Suprapubic skin (tissue), 4 donors: Measurements from ENCODE around the gene L3MBTL4. TPM values are rescaled to one million over a fixed set of nuclear protein-coding genes. Genes with fewer than 3 reads are reported as not detected.
"Not testable (repeated sequence)": the region's sequence is repeated elsewhere in the genome, so short reads cannot be mapped to it uniquely, and the experiment has no call there.

Experiments
- DNase-seq, 2 donors: peaks; one replicate each; pipeline ENCODE4 v3.0.0-alpha.2; 2019; ENCODE audit warnings: low spot score in 2 of 2
- H3K27ac ChIP-seq: fragments of 200-600 bp; sonication (generic); one replicate; pipeline ENCODE4 v1.5.1; 2019
- H3K27me3 ChIP-seq: fragments of 200-600 bp; sonication (generic); one replicate; pipeline ENCODE4 v1.5.1; 2019
- H3K36me3 ChIP-seq: fragments of 200-600 bp; sonication (generic); one replicate; pipeline ENCODE4 v1.5.1; 2019
- H3K4me1 ChIP-seq: fragments of 200-600 bp; sonication (generic); one replicate; pipeline ENCODE4 v1.5.1; 2019
- H3K4me3 ChIP-seq: fragments of 200-600 bp; sonication (generic); one replicate; pipeline ENCODE4 v1.5.1; 2019; ENCODE audit warnings: mild to moderate bottlenecking
- H3K9me3 ChIP-seq: fragments of 200-600 bp; sonication (generic); one replicate; pipeline ENCODE4 v1.5.1; 2019
- EP300 ChIP-seq: sonication (generic); formaldehyde crosslinking; IDR thresholded peaks from one replicate; pipeline ENCODE4 v1.6.1; 2017; ENCODE audit warnings: antibody characterized with exemption
- POLR2A ChIP-seq, 2 donors: fragments of 450-650 bp; IDR thresholded peaks; one replicate each; pipeline ENCODE4 v1.6.1; 2017; ENCODE audit warnings: antibody characterized with exemption in 2 of 2, mild to moderate bottlenecking in 2 of 2, moderate library complexity in 2 of 2
- POLR2AphosphoS5 ChIP-seq, 3 donors: sonication (generic); formaldehyde crosslinking; IDR thresholded peaks; one replicate each; pipeline ENCODE4 v1.6.1; 2017; ENCODE audit warnings: antibody characterized with exemption in 3 of 3
- WGBS: methylation state at CpG from one replicate; pipeline ENCODE4 v1.1.5; 2018; 5-methylcytosine and 5-hydroxymethylcytosine counted together
- total RNA-seq, 4 donors: library from RNA; depleted of rRNA; stranded (reverse); fragments of >200 nt; gene quantifications; one replicate each; pipeline ENCODE4 v1.1.0, GENCODE V29; 2016
- TF ChIP-seq, protein P1 (sequence below), 2 donors: fragments of 200-600 bp in 1 of 2; fragments of 450-650 bp in 1 of 2; sonication (generic) in 1 of 2; IDR thresholded peaks; one replicate each; pipeline ENCODE4 v1.5.1; 2016 to 2019; ENCODE audit warnings: antibody characterized with exemption in 2 of 2, mild to moderate bottlenecking in 1 of 2, moderate library complexity in 1 of 2

The L3MBTL4 gene
- total RNA-seq, 4 donors from 2014 or later, result 11.9 to 29.9 (median 14.4) TPM

GRCh38 chr18:6399776-6400175 lies 14.9 kb downstream of the L3MBTL4 start:
- DNase-seq, result no peak
- TF ChIP-seq POLR2A (IDR thresholded peaks at IDR 0.05), result no peak
- TF ChIP-seq EP300, result no peak
- no peak for TF ChIP-seq POLR2AphosphoS5 (IDR thresholded peaks at IDR 0.05)
- TF ChIP-seq, protein P1, sequence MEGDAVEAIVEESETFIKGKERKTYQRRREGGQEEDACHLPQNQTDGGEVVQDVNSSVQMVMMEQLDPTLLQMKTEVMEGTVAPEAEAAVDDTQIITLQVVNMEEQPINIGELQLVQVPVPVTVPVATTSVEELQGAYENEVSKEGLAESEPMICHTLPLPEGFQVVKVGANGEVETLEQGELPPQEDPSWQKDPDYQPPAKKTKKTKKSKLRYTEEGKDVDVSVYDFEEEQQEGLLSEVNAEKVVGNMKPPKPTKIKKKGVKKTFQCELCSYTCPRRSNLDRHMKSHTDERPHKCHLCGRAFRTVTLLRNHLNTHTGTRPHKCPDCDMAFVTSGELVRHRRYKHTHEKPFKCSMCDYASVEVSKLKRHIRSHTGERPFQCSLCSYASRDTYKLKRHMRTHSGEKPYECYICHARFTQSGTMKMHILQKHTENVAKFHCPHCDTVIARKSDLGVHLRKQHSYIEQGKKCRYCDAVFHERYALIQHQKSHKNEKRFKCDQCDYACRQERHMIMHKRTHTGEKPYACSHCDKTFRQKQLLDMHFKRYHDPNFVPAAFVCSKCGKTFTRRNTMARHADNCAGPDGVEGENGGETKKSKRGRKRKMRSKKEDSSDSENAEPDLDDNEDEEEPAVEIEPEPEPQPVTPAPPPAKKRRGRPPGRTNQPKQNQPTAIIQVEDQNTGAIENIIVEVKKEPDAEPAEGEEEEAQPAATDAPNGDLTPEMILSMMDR (IDR thresholded peaks at IDR 0.05), result no peak
- H3K27me3 ChIP-seq, result no peaks in the 10 kb centered on the region
- no peaks in the 10 kb centered on the region for H3K9me3 ChIP-seq
- H3K36me3 ChIP-seq, result no peaks in the 10 kb centered on the region
- no peak overlapping the region for H3K27ac ChIP-seq
- no peaks in the 10 kb centered on the region for H3K4me1 ChIP-seq
- no peak overlapping the region for H3K4me3 ChIP-seq
- WGBS, result 74% methylated on average over 1 of the region's 1 CpG

DNA sequence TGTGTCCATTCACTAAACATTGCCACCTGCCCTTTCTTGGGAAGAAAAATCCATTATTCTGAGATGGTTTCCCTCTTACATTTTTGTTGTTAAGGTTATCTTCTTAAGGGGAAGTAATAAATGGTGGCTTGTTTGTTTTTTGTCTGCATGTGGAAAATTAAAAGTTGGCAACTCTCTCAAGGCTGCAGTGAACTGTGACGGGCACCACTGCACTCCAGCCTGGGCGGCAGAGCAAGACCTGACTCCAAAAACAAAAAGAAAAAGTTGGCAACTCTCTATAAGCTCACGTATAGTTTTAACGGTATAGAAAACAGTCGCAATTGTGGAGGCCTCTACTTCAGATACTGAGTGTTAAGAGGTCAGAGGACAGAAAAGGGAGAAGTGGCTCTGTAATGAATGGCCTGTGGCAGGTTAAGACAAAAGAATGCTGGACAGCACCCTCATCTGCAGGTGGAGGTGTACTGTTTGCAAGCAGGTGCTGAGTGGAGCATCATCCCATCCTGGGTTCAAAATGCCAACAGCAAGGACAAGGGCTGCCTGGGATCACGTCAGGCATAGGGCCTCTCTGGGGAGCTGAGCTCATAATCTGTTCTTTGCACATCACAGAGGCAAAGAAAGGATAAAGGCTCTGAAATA lies 16.7 kb downstream of the L3MBTL4 start:
- H3K27ac ChIP-seq, result no peak overlapping the region
- H3K4me1 ChIP-seq, result no peaks in the 10 kb centered on the region
- no peak for DNase-seq
- WGBS, result 81% methylated on average over 6 of the region's 6 CpGs
- H3K36me3 ChIP-seq, result no peaks in the 10 kb centered on the region
- H3K27me3 ChIP-seq, result no peaks in the 10 kb centered on the region
- H3K4me3 ChIP-seq, result no peak overlapping the region
- no peaks in the 10 kb centered on the region for H3K9me3 ChIP-seq
- no peak for TF ChIP-seq POLR2A (IDR thresholded peaks at IDR 0.05)
- TF ChIP-seq POLR2AphosphoS5 (IDR thresholded peaks at IDR 0.05), result no peak
- no peak for TF ChIP-seq EP300
- TF ChIP-seq, protein P1 (IDR thresholded peaks at IDR 0.05), result no peak

DNA sequence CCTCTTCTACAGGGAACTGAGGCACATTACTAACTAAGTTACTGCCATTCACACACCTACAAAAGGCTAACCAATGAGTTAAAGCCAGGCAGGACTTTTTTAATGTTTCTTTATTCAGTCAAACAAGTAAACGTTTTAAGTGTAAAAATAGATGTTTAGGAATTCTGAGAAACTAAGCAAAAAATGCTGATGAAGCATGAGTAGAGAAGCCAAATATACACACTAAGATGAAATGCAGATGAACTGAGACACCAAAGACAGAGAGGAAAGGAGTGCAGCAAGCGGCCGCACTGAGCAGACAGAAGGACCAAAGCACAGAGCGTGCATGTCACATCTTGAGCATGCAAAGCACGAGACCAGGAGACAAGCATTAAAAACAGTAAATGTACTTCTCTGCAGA lies 17.9 kb downstream of the L3MBTL4 start:
- H3K9me3 ChIP-seq, result no peaks in the 10 kb centered on the region
- DNase-seq, result no peak
- H3K27ac ChIP-seq, result no peak overlapping the region
- no peaks in the 10 kb centered on the region for H3K4me1 ChIP-seq
- TF ChIP-seq EP300, result no peak
- no peak for TF ChIP-seq POLR2AphosphoS5 (IDR thresholded peaks at IDR 0.05)
- H3K4me3 ChIP-seq, result no peak overlapping the region
- no peaks in the 10 kb centered on the region for H3K27me3 ChIP-seq
- H3K36me3 ChIP-seq, result no peaks in the 10 kb centered on the region
- 65% methylated on average over 5 of the region's 5 CpGs for WGBS

- WGBS, result 83% methylated on average over 2 of the region's 2 CpGs
- Histone ChIP-seq H3K9me3 (no peaks in the 10 kb centered on the region), H3K27ac (no peak overlapping the region), H3K4me1 (no peaks in the 10 kb centered on the region), H3K4me3 (no peak overlapping the region), H3K27me3 (no peaks in the 10 kb centered on the region), H3K36me3 (no peaks in the 10 kb centered on the region)
- DNase-seq, result no peak
- TF ChIP-seq POLR2AphosphoS5 (IDR thresholded peaks at IDR 0.05), result no peak
- no peak for TF ChIP-seq POLR2A (IDR thresholded peaks at IDR 0.05)
- TF ChIP-seq, protein P1 (IDR thresholded peaks at IDR 0.05), result no peak
- no peak for TF ChIP-seq EP300
These were observed 18.4 kb downstream of the L3MBTL4 start for GRCh38 chr18:6396276-6396675.

DNA sequence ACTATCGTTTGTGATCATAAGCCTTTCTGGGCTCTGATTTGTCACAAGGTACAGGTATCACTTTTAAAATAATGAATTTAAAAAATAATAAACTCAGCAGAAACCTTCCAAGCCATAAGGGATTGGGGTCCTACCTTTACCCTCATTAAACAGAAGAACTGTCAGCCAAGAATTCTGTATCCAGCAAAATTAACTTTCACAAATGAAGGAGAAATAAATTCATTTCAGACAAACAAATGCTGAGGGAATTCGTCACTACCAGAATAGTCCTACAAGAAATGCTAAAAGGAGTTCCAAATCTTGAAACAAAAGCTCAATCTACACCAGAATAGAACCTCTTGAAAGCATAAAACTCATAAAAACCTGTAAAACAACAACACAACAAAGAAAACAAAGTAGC lies 25.7 kb downstream of the L3MBTL4 start:
- Histone ChIP-seq H3K4me3 (no peak overlapping the region), H3K27ac (no peak overlapping the region), H3K4me1 (no peaks in the 10 kb centered on the region), H3K27me3 (no peaks in the 10 kb centered on the region), H3K36me3 (no peaks in the 10 kb centered on the region), H3K9me3 (peaks cover 3% of the 10 kb centered on the region)
- no peak for DNase-seq
- TF ChIP-seq POLR2AphosphoS5 (IDR thresholded peaks at IDR 0.05), result no peak
- TF ChIP-seq, protein P1 (IDR thresholded peaks at IDR 0.05), result no peak
- no peak for TF ChIP-seq POLR2A (IDR thresholded peaks at IDR 0.05)
- TF ChIP-seq EP300, result no peak
- WGBS, result 86% methylated on average over 2 of the region's 2 CpGs

DNA sequence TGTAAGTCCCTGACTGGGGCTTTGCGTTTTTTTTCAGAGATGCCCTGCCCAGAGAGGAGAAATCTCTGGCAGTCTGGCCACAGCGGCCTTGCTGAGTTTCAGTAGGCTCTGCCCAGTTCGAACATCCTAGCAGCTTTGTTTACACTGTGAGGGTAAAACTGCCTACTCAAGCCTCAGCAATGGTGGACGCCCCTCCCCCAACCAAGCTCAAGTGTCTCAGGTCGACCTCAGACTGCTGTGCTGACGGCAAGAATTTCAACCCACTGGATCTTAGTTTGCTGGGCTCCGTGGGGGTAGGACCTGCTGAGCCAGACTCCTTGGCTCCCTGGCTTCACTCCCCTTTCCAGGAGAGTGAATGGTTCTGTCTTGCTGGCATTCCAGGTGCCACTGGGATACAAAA lies 31.7 kb downstream of the L3MBTL4 start:
- Histone ChIP-seq H3K9me3 (no peaks in the 10 kb centered on the region), H3K27me3 (no peaks in the 10 kb centered on the region), H3K4me3 (no peak overlapping the region), H3K4me1 (no peaks in the 10 kb centered on the region), H3K36me3 (no peaks in the 10 kb centered on the region), H3K27ac (no peak overlapping the region)
- 69% methylated on average over 7 of the region's 7 CpGs for WGBS
- DNase-seq, result no peak
- no peak for TF ChIP-seq EP300
- TF ChIP-seq, protein P1 (IDR thresholded peaks at IDR 0.05), result no peak
- TF ChIP-seq POLR2AphosphoS5 (IDR thresholded peaks at IDR 0.05), result no peak
- no peak for TF ChIP-seq POLR2A (IDR thresholded peaks at IDR 0.05)

GRCh38 chr18:6377473-6377872 lies 37.2 kb downstream of the L3MBTL4 start:
- H3K9me3 ChIP-seq, DNase-seq, H3K36me3 ChIP-seq, H3K4me3 ChIP-seq, H3K27ac ChIP-seq, H3K4me1 ChIP-seq, H3K27me3 ChIP-seq: not testable (repeated sequence)
- WGBS, result 94% methylated on average over 2 of the region's 2 CpGs
